ENCODE measurements around the gene LRRC75A. TPM values are rescaled to one million over a fixed set of nuclear protein-coding genes. Genes with fewer than 3 reads are reported as not detected.

LRRC75A gene
- total and polyA plus RNA-seq, 7 donors = 0.20 to 0.69 (median 0.30) TPM

DNA sequence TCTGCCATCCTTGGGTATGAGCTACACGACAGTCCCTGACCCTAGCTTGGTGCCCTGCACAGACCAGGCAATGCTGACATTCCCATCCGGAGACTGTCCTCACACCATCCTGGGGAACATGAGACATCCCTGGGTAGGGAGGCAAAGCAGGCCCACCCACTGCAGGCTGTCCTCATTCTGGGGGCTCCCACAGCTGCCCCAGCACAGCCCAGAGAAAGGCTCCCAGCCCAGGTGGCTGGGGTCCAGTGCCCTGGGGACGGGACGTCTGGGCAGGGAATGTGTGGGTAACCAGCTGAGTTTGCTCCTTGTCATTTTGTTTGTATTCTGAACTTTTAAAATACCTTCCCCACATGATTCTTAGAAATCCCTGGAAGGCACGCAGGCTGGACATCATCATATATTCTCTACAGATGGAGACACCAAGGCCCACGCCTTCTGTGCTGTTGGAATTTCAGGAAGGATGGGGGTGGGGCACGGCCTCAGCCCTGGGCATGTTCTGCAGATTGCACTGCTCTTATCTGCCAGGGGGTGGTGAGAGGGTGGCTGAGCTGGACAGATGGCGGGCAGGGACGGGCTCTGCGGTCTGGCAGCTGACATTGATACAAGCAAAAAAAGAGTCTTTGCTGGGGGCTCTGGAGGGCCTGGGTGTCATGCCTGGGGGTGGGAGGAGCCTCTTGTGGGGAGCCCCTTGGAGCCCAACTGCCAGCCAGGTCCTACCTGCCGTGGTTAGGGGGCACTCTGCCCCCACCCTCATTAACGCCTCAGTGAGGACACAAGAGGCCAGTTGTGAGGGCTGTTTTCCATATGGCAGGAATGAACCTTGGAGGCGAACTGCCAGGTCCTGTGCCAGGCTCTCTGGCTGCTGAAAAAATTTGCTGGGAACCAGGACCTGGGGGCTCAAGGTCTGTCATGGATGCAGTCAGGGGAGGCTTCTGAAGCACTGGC is 28.4 kb downstream of the LRRC75A start:
- Histone ChIP-seq H3K27ac (no peak overlapping the region), H3K27me3 (ENCODE audit: insufficient read depth in 3 of 3, low read length in 2 of 3) (no peaks in the 10 kb centered on the region), H3K9me3 (no peaks in the 10 kb centered on the region), H3K4me1 (no peaks in the 10 kb centered on the region), H3K36me3 (ENCODE audit: insufficient read depth in 1 of 2, low read depth in 1 of 2) (no peaks in the 10 kb centered on the region), H3K4me3 (no peak overlapping the region)
- intact Hi-C loops (cut with DNase I) = no loop called here
- whole genome bisulfite sequencing, 3 donors = 49 to 67% (median 61%) methylated on average over 13 of the region's 13 CpGs
- TF ChIP-seq, protein P1, sequence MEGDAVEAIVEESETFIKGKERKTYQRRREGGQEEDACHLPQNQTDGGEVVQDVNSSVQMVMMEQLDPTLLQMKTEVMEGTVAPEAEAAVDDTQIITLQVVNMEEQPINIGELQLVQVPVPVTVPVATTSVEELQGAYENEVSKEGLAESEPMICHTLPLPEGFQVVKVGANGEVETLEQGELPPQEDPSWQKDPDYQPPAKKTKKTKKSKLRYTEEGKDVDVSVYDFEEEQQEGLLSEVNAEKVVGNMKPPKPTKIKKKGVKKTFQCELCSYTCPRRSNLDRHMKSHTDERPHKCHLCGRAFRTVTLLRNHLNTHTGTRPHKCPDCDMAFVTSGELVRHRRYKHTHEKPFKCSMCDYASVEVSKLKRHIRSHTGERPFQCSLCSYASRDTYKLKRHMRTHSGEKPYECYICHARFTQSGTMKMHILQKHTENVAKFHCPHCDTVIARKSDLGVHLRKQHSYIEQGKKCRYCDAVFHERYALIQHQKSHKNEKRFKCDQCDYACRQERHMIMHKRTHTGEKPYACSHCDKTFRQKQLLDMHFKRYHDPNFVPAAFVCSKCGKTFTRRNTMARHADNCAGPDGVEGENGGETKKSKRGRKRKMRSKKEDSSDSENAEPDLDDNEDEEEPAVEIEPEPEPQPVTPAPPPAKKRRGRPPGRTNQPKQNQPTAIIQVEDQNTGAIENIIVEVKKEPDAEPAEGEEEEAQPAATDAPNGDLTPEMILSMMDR (IDR thresholded peaks at IDR 0.05) = no peak
- ATAC-seq (peak; percentile 40 to 54 (median 48)), DNase-seq (peak in 1 of 2 donors; percentile 47)

DNA sequence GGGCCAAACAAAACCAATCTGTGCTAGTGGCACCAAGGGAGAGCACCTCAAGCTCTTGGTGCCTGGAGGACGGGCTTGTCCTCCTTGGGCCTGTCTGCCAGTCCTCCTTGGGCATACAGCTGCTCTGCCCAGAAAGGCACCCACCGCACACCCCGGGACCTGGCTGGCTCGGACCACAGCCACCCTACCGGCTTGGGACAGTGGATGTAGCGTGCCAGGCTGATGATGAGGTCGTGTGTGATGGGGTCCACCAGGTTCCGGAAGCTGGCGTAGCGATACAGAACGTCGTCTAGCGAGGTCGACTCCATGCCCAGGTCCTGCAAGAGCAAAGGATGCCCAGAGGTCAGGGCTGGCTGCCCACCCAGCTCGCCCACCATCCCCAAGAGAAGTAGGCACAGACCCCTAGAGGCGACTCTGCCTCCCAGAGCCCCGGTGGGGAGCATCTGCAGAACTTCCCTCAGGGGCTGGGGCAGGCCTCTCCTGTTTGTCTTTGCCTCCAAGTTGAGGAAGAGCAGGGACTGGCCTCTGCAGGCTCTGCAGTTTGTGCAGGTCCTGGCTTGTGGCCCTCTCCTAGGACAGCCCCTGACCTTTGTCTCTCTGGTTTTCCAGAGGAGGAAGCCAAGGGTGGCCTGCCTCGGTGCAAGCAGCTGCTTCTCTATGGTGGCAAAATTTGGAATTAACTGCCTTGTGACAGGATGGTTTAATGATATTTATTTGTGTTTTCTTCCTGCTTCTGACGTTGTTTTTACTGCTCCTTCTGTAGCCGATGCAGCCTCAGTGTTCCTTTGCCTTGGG is 29.7 kb downstream of the LRRC75A start:
- no peak for DNase-seq

GRCh38 chr17:16461606-16461866 is 30.5 kb downstream of the LRRC75A start:
- Histone ChIP-seq H3K4me3 (no peak overlapping the region), H3K27ac (no peak overlapping the region), H3K36me3 (ENCODE audit: insufficient read depth in 1 of 2, low read depth in 1 of 2) (no peaks in the 10 kb centered on the region), H3K9me3 (no peaks in the 10 kb centered on the region), H3K4me1 (no peaks in the 10 kb centered on the region), H3K27me3 (ENCODE audit: insufficient read depth in 3 of 3, low read length in 2 of 3) (no peaks in the 10 kb centered on the region)
- TF ChIP-seq, protein P1 (IDR thresholded peaks at IDR 0.05) = no peak
- DNase-seq (no peak), ATAC-seq (no peak)
- intact Hi-C loops (cut with DNase I) = no loop called here
- WGBS, 3 donors = 94 to 98% (median 98%) methylated on average over 3 of the region's 3 CpGs

More for the DNA sequence above, 29.7 kb downstream of the LRRC75A start:
- no peak overlapping the region for H3K4me3 ChIP-seq
- intact Hi-C loops (cut with DNase I) = no loop called here
- no peak overlapping the region for H3K27ac ChIP-seq
- 68 to 77% (median 71%) methylated on average over 20 of the region's 20 CpGs for WGBS, 3 donors
- H3K9me3 ChIP-seq = no peaks in the 10 kb centered on the region
- TF ChIP-seq, protein P1 (IDR thresholded peaks at IDR 0.05) = no peak
- H3K4me1 ChIP-seq = no peaks in the 10 kb centered on the region
- no peak for ATAC-seq
- no peaks in the 10 kb centered on the region for H3K27me3 ChIP-seq (ENCODE audit: insufficient read depth in 3 of 3, low read length in 2 of 3)
- H3K36me3 ChIP-seq (ENCODE audit: insufficient read depth in 1 of 2, low read depth in 1 of 2) = no peaks in the 10 kb centered on the region

- TF ChIP-seq, protein P1 (IDR thresholded peaks at IDR 0.05) = no peak
- 92 to 93% (median 92%) methylated on average over 17 of the region's 17 CpGs for WGBS, 3 donors
- intact Hi-C loops (cut with DNase I) = no loop called here
Measured at GRCh38 chr17:16460796-16461605, 31.0 kb downstream of the LRRC75A start.

More at GRCh38 chr17:16460796-16461605, 31.0 kb downstream of the LRRC75A start:
- DNase-seq (no peak), ATAC-seq (no peak)
- Histone ChIP-seq H3K27ac (no peak overlapping the region), H3K4me1 (no peaks in the 10 kb centered on the region), H3K36me3 (ENCODE audit: insufficient read depth in 1 of 2, low read depth in 1 of 2) (no peaks in the 10 kb centered on the region), H3K9me3 (no peaks in the 10 kb centered on the region), H3K4me3 (no peak overlapping the region), H3K27me3 (ENCODE audit: insufficient read depth in 3 of 3, low read length in 2 of 3) (no peaks in the 10 kb centered on the region)

Data from psoas muscle (tissue), 8 donors.